Calu3 (cell line): ENCODE data around the gene SLC1A7. TPM values are rescaled to one million over a fixed set of nuclear protein-coding genes. Genes with fewer than 3 reads are reported as not detected.
A peak's percentile ranks its signal among the peaks of the same experiment; 100 is the strongest.

ENCODE experiments used
- BruUV-seq: library from RNA; stranded (reverse); fragments of 400-500 nt; replicated peaks from 2 replicates; lab custom pipeline; 2021; lab: Mats Ljungman, UMichigan
- CTCF ChIA-PET: fragments of 300-600 bp; sonication (Branson Sonifier 250); formaldehyde crosslinking; loops from one replicate; lab custom pipeline; 2022; ENCODE audit warnings: antibody characterized with exemption; lab: Charles Lee
- DNase-seq: peaks from one replicate; pipeline ENCODE4 v3.0.0; 2022
- H3K27ac Mint-ChIP-seq: one replicate; pipeline ENCODE4 v1.8.0; 2022; ENCODE audit warnings: mixed read lengths; ENCODE audit not compliant: unreplicated experiment
- H3K27me3 Mint-ChIP-seq: one replicate; pipeline ENCODE4 v1.8.0; 2022; ENCODE audit warnings: mixed read lengths; ENCODE audit not compliant: unreplicated experiment
- H3K36me3 Mint-ChIP-seq: one replicate; pipeline ENCODE4 v1.8.0; 2022; ENCODE audit warnings: mild to moderate bottlenecking, moderate library complexity, mixed read lengths; ENCODE audit not compliant: insufficient read depth, unreplicated experiment
- H3K4me1 Mint-ChIP-seq: one replicate; pipeline ENCODE4 v1.8.0; 2022; ENCODE audit warnings: mild to moderate bottlenecking, low read depth, mixed read lengths; ENCODE audit not compliant: unreplicated experiment
- H3K4me3 Mint-ChIP-seq: one replicate; pipeline ENCODE4 v1.8.0; 2022; ENCODE audit warnings: mild to moderate bottlenecking, low read depth, moderate library complexity, mixed read lengths; ENCODE audit not compliant: unreplicated experiment
- H3K9me3 Mint-ChIP-seq: one replicate; pipeline ENCODE4 v1.8.0; 2022; ENCODE audit warnings: low read depth, mixed read lengths; ENCODE audit not compliant: unreplicated experiment
- intact Hi-C: fragments of 100-400 bp; cut with micrococcal nuclease; formaldehyde crosslinking; loops from one replicate; pipeline ENCODE4 v1.10.0; 2022; ENCODE audit not compliant: unreplicated experiment
- total RNA-seq: library from RNA; stranded (reverse); gene quantifications from 2 replicates; pipeline ENCODE4 v1.2.3, GENCODE V29; 2022
- TF ChIP-seq, protein P1 (sequence below): fragments of 200-600 bp; IDR thresholded peaks from one replicate; pipeline ENCODE4 v1.8.0; 2022; ENCODE audit warnings: antibody characterized with exemption; ENCODE audit not compliant: unreplicated experiment

SLC1A7 gene
- total RNA-seq, 1 experiment from 2014 or later: not detected

DNA sequence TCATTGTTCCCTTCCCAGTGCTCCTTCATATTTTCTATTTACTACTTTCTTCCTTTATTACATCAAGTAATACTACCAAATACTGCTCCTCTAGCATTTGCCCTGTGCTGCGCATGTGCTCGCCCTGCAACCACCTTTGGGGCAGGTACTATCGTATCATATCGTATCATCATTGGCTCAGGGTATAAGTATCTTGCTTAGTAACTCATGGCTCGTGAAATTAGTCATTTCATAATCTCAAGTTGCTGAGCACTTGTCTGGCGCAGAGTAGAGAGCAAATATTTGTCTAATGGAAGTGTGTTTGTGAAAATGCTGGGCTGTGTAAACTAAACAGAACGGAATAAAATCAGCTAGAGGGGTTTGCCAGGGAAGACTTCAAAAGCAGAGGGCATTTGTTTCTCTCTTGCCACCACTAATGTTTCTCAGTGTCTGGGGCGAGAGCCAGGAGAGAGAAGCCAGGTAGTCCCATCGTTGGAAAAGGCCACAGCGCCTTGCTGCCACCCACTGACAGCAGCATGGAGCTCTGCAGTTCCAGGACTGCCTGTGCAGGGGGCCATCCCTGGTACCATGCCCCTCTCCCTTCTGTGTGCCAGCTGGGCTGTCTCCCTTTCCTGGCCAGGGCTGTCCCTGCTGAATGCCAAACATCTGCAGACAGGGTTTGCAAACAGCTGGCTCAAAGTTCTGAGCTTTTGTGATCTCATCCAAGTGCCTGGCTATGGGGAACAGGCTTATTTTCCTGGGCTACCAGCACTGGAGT, 34.2 kb upstream of the SLC1A7 start:
- Mint-ChIP-seq H3K36me3 (no peaks in the 10 kb centered on the region), H3K4me1 (peaks cover 38% of the 10 kb centered on the region), H3K27ac (no peak overlapping the region), H3K4me3 (no peak overlapping the region), H3K9me3 (no peaks in the 10 kb centered on the region), H3K27me3 (peaks cover 15% of the 10 kb centered on the region)
- intact Hi-C loops: no loop called here
- peak; percentile 47 for DNase-seq
- TF ChIP-seq, protein P1, sequence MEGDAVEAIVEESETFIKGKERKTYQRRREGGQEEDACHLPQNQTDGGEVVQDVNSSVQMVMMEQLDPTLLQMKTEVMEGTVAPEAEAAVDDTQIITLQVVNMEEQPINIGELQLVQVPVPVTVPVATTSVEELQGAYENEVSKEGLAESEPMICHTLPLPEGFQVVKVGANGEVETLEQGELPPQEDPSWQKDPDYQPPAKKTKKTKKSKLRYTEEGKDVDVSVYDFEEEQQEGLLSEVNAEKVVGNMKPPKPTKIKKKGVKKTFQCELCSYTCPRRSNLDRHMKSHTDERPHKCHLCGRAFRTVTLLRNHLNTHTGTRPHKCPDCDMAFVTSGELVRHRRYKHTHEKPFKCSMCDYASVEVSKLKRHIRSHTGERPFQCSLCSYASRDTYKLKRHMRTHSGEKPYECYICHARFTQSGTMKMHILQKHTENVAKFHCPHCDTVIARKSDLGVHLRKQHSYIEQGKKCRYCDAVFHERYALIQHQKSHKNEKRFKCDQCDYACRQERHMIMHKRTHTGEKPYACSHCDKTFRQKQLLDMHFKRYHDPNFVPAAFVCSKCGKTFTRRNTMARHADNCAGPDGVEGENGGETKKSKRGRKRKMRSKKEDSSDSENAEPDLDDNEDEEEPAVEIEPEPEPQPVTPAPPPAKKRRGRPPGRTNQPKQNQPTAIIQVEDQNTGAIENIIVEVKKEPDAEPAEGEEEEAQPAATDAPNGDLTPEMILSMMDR: peak; percentile 15
- CTCF ChIA-PET: interaction anchor here (0.6 to 1.7 kb wide), 4 partner anchors 9 to 162 kb away, joined by 3 to 5 read pairs (median 4); no protein-coding TSS in a partner anchor
- no TSS peak for BruUV-seq

DNA sequence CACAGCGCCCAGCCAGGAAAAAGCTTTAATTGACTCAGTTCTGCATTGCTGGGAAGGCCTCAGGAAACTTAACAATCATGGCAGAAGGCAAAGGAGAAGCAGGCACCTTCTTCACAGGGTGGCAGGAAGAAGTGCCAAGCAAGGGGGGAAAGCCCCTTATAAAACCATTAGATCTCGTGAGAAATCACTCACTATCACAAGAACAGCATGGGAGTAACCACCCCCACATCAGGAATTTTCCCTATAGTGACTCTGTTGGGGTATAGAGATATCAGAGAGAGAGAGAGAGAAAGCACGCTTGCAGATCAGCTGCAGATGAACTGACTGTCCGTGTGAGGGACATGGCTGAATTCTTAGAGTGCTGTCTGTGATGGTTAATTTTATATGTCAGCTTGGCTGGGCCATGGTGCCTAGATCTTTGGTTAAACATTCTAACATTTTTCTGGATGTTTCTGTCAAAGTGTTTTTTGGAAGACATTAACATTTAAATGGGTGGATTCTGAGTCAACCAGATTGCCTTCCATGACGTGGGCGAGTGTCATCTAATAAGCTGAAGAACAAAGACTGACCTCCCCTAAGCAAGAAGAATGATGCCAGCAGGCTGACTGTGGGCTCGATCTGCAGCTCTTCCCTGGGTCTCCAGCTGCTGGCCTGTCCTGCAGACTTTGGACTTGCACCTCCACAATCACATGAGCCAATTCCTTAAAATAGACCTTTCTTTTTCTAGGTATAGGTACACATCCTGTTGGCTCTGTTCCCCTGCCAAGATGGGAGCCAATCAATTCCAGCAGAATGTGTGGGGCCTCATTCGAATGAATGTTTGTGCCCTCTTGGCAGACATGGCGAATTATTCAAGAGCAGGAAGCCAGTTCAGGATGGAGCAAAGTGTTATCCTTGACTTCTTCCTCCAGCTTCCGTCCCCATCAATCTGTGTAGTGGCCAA, 32.8 kb upstream of the SLC1A7 start:
- Mint-ChIP-seq H3K9me3 (no peaks in the 10 kb centered on the region), H3K36me3 (no peaks in the 10 kb centered on the region), H3K4me3 (no peak overlapping the region), H3K4me1 (peaks cover 38% of the 10 kb centered on the region), H3K27me3 (peaks cover 15% of the 10 kb centered on the region), H3K27ac (no peak overlapping the region)
- TF ChIP-seq, protein P1: no peak
- no peak for DNase-seq
- CTCF ChIA-PET: interaction anchor here (0.6 to 1.7 kb wide), 2 partner anchors 11 to 248 kb away, joined by 5 to 7 read pairs; partner anchors contain the start of gene SCP2
- intact Hi-C loops: no loop called here
- no TSS peak for BruUV-seq

DNA sequence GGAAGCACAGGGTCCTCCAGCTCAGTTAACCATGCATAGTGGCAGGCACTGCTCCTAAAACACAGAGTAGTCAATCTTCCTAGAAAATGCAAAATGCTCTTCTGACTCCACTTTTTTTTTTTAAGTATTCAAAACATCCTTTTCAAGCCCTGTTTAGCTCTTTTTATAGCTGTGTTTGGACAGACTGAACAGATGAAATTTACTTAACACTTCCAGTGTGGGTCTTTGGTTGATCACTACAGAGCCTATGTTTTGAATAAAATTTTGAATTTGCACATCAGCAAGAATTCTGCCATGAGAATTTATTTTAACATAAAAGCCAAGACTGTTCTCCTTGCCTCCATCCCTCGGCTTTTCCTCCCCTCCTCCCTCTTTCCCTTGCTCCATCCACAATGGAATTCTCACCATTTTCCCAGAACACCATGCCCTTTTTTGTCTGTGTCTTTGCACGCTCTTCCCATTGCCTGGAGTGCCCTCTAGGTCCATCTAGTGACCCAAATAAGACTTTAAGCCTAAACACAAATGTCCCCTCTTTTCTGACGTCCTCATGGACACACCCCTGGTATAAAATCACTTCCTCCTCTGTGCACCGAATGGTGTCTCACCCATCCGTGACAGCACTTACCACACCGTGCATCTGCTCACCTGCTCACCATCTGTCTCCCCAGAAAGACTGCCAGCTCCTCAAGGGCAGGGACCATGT, 30.1 kb upstream of the SLC1A7 start:
- Mint-ChIP-seq H3K4me1 (peaks cover 38% of the 10 kb centered on the region), H3K4me3 (no peak overlapping the region), H3K27ac (no peak overlapping the region), H3K9me3 (no peaks in the 10 kb centered on the region), H3K27me3 (peaks cover 15% of the 10 kb centered on the region), H3K36me3 (no peaks in the 10 kb centered on the region)
- intact Hi-C loops: no loop called here
- no peak for DNase-seq
- TF ChIP-seq, protein P1: no peak
- BruUV-seq: no TSS peak
- CTCF ChIA-PET: no interaction called here

DNA sequence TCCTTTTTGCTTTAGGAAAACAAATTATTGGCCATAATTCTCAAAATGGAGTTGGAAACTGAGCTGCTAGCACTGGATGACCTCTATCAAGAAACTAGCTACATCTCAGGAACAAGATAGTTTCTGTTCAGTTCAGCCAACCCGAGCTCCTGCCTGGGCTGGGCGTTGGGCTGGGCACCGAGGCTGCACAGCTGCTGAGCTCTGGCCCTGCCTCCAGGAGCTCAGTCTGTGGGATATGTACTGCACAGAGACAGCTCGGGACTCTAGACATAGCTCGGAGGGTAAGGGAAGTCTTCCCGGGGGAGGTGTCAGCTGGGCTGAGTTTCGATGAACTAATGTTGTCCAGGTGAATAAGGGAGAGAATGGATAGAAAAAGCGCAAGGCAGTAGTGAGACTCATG, 24.5 kb upstream of the SLC1A7 start:
- H3K9me3 Mint-ChIP-seq: no peaks in the 10 kb centered on the region
- BruUV-seq: no TSS peak
- intact Hi-C loops: no loop called here
- no peak overlapping the region for H3K4me3 Mint-ChIP-seq
- TF ChIP-seq, protein P1: no peak
- no peaks in the 10 kb centered on the region for H3K27me3 Mint-ChIP-seq
- no peaks in the 10 kb centered on the region for H3K36me3 Mint-ChIP-seq
- H3K4me1 Mint-ChIP-seq: no peaks in the 10 kb centered on the region
- no peak for DNase-seq
- H3K27ac Mint-ChIP-seq: no peak overlapping the region
- CTCF ChIA-PET: no interaction called here
